ENCODE results near the gene STARD3.

GRCh38 chr17:39706383-39706782 lies 69.4 kb downstream of the STARD3 start:
- TF ChIP-seq CTCF (IDR thresholded peaks at IDR 0.05) (no peak), REST (IDR thresholded peaks at IDR 0.05; ENCODE audit: insufficient read depth in 1 of 2, low read depth in 2 of 2, low read length in 1 of 2) (no peak)
